SHP77 (cell line): Measurements from ENCODE around the gene FEM1B.

Source experiments
- DNase-seq, 2 experiments: peaks; one replicate each; lab custom pipeline; 2025; lab: John Stamatoyannopoulos, UW

FEM1B gene

GRCh38 chr15:68326711-68327354, 49.3 kb downstream of the FEM1B start:
- no peak for DNase-seq

GRCh38 chr15:68328443-68328842, 50.9 kb downstream of the FEM1B start:
- DNase-seq = no peak

- no peak for DNase-seq
Observed at GRCh38 chr15:68328964-68329363, 51.4 kb downstream of the FEM1B start.

GRCh38 chr15:68330416-68330815, 52.9 kb downstream of the FEM1B start:
- no peak for DNase-seq

GRCh38 chr15:68330901-68331300, 53.4 kb downstream of the FEM1B start:
- no peak for DNase-seq

GRCh38 chr15:68332266-68332665, 54.7 kb downstream of the FEM1B start:
- DNase-seq = no peak

- DNase-seq = peak in 1 of 2 experiments; percentile 33
Observed at GRCh38 chr15:68333775-68334470, 56.4 kb downstream of the FEM1B start.

GRCh38 chr15:68334661-68335124, 57.1 kb downstream of the FEM1B start:
- DNase-seq = no peak

- peak in 1 of 2 experiments; percentile 50 for DNase-seq
Observed at GRCh38 chr15:68335251-68335650, 57.7 kb downstream of the FEM1B start.

GRCh38 chr15:68335655-68336054, 58.1 kb downstream of the FEM1B start:
- DNase-seq = no peak

GRCh38 chr15:68336516-68336915, 59.0 kb downstream of the FEM1B start:
- DNase-seq = no peak

- no peak for DNase-seq
Observed at GRCh38 chr15:68337826-68338225, 60.3 kb downstream of the FEM1B start.

GRCh38 chr15:68339481-68339880, 61.9 kb downstream of the FEM1B start:
- DNase-seq = peak in 1 of 2 experiments; percentile 57

GRCh38 chr15:68340726-68341671, 63.5 kb downstream of the FEM1B start:
- DNase-seq = no peak

- peak in 1 of 2 experiments; percentile 22 for DNase-seq
Observed at GRCh38 chr15:68341760-68342725, 64.5 kb downstream of the FEM1B start.

- no peak for DNase-seq
Observed at GRCh38 chr15:68343579-68344225, 66.2 kb downstream of the FEM1B start.

- no peak for DNase-seq
Observed at GRCh38 chr15:68344600-68344999, 67.1 kb downstream of the FEM1B start.
